GM19025 (cell line): ENCODE results near the gene RASSF8.
"Not testable (repeated sequence)": the region's sequence is repeated elsewhere in the genome, so short reads cannot be mapped to it uniquely, and the experiment has no call there.

Experiments
- ATAC-seq: cut with Tn5 transposase; IDR thresholded peaks from one replicate; pipeline ENCODE4 v1.9.1; 2021; ENCODE audit warnings: mild to moderate bottlenecking, low read depth, moderate library complexity; ENCODE audit not compliant: unreplicated experiment

The RASSF8 gene

GRCh38 chr12:26054383-26054782, 95.9 kb downstream of the RASSF8 start:
- ATAC-seq = no peak

GRCh38 chr12:26055087-26055486, 96.6 kb downstream of the RASSF8 start:
- no peak for ATAC-seq

GRCh38 chr12:26056335-26056734, 97.9 kb downstream of the RASSF8 start:
- no peak for ATAC-seq

DNA sequence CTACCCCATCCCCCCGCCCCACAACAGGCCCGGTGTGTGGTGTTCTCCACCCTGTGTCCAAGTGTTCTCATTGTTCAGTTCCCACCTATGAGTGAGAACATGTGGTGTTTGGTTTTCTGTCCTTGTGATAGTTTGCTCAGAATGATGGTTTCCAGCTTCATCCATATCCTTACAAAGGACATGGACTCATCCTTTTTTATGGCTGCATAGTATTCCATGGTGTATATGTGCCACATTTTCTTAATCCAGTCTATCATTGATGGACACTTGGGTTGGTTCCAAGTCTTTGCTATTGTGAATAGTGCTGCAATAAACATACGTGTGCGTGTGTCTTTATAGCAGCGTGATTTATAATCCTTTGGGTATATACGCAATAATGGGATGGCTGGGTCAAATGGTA, 98.8 kb downstream of the RASSF8 start:
- ATAC-seq = not testable (repeated sequence)

DNA sequence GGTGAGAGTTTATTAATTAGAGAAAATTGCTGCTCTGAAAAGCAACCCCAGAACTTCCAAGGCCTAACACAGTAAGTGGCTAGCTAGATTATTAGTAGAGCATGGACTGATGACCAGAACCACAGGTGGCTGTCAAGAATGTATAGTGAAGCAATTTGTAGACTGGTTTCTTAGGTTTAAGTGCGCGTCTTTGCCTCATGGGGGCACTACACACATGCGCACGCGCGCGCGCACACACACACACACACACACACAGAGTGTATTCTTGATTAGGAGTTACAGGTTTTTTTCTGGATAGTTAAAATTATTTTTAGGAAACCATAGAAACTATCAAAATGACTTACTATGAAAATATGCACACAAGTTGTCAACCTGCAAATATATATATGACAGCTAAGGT, 99.8 kb downstream of the RASSF8 start:
- ATAC-seq = no peak

DNA sequence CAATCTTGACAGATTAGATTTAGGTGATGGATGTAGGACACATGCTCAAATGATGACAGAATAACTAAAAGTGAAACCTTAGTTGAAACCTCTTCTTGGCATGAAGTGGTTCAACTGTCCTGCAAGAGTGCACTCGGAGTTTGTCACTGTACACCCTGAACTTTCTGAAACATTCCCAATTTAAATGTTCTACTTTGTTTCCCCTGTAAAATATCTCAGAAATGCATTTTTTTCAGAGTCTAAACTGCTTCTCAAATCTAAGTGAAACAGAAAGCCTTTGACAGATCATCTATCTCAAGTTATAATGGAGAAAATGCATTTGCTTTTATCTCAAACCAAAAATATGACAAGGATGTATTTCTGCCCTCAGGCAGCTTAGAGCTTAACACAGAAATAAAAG, 100.3 kb downstream of the RASSF8 start:
- no peak for ATAC-seq

DNA sequence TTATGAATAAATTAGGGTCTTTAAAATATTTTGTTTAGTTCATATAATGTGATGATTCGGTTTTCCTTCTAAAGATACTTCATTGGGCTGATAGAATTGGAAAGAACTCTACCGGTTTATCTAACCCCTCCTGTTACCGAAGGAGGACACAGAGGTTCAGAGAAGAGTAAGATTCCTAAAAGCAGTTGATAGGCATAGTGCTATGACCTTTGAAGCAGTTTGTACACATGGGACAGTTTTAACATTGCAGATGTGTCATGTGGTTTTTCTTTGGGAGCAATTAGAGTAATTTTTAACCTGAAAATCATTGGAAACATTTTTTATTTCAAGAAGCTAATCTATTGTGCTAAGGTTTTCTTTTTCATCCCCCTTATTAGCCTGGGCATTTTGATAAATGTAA, 103.5 kb downstream of the RASSF8 start:
- ATAC-seq = no peak

GRCh38 chr12:26062566-26062965, 104.1 kb downstream of the RASSF8 start:
- ATAC-seq = no peak

DNA sequence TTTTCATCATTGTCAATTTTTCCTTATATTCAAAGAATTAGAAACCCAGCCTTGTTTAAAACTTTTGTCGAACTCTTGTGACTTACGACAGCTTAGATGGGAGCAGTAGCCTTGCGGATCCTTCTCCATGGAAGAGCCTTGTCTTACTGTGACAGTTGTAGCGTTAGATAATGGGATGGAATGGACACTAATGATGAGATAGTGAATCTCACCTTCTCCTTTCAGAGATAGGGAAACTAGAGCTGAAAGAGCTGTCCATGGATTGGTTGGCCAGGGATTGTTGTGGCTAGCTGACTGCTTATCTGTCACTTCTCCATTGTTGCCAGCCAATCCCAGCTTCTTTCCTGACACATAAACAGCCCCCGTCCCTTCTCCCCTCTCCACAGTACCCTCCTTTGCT, 107.0 kb downstream of the RASSF8 start:
- ATAC-seq = no peak

DNA sequence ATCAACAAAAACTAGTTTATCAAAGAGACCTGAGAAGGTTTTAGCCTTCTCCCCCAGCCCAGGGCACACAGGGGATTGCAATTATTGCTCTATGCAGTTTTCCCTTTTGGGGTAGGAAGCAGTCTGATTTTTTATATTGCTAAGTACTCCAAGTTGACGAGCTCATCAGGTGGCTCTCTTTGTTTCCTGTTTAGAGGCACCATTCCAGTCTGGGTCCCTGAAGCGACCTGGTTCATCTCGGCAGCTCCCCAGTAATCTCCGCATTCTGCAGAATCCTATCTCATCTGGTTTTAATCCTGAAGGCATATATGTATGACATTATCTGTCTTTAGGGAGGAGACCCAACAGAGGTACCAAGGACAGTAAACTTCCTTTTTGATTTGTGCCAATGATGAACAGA, 110.0 kb downstream of the RASSF8 start:
- ATAC-seq = no peak

DNA sequence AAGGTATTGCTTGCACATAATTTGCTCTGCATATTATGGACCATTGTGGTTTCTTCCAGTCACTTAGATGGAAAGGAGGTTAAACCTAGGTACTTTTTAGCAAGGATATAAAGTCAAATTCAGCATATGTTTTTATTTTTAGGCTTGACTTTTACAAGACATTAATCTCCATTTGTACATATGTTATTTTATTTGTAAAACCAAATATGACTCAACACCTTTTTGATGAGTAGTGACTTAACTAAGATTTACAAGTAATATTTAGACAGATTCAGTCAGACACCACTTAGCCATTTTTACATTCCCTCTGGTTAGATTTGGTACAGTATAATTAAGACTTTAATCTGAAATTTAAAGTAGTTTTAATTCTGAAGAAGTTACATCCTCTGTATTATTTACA, 111.3 kb downstream of the RASSF8 start:
- ATAC-seq = no peak

DNA sequence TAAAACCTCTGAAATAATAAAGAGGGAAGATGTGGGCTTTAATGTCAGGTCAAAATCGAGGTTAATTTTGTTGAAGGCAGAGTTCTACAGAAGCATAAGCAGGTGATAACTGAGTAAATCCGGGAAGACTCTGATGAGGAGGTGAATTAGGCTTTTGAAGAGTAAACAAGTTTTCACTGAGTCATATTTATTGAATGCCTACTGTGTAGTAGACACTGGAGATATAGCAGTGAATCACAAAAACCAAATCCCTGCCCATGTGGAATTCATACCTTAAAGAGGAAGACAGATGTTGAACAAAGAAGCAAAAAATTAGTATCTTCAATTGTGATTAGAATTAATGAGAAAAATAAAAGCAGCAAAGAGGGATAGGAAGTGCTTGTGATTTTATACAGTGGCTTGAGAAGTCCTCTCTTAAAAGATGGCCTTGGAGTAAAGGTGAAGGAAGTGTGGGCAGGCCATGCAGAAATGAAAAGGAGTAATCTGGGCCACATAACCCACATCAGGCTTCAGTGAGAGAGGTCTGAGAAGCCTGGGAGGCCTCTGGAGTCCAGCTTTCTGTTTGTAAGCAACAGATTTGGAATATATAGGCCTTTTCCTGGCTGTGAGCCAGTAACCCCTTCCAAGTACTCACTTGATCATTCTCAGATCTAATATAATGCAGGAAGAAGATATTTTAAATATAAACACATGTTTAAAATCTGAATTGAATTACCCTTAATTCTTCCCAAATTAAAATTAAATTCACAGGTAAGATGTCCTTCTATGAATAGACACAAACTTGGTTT, 119.6 kb downstream of the RASSF8 start:
- no peak for ATAC-seq

- no peak for ATAC-seq
Observed at GRCh38 chr12:26080911-26081310, 122.4 kb downstream of the RASSF8 start.

DNA sequence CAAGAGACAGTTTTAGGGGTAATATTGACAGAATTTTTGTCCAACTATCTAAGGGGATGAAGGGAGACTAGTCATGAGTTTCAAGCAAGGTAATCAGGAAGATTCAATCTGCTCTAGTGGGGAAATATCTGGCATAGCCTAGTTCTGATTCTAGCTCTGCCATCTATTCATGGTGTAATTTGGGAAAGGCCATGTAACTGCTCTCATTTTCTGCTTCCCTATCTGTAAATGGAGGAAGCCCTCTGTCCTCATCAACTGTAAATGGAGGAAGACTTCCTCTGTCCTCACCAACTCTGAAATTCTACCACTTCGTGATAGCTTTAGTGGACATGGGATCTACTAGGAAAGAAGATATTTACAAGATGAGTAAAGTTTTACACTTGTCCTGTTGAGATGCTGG, 128.5 kb downstream of the RASSF8 start:
- ATAC-seq = no peak

DNA sequence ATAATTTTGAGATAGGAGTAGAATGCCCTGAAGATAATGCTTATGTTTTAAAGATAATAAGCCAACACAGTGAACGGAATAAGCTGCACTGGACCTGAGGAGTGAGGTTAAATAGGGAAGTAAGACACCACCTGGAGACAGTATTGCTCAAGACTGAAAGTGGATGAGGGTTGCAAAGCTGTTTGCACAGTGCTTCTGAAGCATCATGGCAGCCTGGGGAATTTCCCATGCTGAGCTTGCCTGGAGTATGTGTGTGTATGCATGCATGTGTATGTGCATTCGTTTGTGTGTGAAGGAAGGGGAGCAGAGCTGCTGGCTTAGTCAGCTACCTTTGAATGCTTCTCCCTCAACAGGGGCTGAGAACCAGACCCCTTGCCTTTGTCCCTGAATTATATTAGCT, 130.5 kb downstream of the RASSF8 start:
- peak; percentile 97 for ATAC-seq

DNA sequence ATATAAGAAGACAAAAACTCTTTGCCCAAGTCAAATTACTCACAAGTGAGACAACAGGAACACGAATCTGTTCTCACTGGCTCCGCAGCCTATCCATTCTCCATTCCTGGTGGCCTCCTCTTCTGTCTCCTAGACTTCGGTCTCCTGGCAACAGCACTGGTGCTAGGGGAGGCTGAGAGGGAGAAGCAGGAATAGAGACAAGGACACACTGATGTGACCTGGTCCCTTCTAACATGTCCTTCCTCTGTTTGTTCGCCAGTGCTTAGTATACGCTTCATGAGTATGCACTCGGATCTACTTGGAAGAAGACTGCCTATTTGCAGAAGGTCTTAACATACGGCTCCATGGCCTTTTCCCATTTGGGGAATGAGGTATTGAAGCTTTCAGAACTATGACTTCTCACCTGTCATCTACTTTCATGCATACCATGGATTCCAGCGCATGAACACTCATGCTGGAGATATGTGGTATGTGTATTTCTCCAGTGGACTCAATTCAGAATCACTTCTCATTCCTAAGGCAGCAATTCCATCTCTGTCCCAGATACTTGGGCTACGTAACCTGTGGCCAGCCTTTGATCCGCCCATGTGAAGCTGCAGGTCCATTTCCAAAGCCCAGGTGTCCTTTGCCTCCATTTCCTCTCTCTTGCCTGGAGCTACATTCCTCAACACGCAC, 132.5 kb downstream of the RASSF8 start:
- no peak for ATAC-seq

- ATAC-seq = no peak
Observed at GRCh38 chr12:26091822-26092221, 133.3 kb downstream of the RASSF8 start.

DNA sequence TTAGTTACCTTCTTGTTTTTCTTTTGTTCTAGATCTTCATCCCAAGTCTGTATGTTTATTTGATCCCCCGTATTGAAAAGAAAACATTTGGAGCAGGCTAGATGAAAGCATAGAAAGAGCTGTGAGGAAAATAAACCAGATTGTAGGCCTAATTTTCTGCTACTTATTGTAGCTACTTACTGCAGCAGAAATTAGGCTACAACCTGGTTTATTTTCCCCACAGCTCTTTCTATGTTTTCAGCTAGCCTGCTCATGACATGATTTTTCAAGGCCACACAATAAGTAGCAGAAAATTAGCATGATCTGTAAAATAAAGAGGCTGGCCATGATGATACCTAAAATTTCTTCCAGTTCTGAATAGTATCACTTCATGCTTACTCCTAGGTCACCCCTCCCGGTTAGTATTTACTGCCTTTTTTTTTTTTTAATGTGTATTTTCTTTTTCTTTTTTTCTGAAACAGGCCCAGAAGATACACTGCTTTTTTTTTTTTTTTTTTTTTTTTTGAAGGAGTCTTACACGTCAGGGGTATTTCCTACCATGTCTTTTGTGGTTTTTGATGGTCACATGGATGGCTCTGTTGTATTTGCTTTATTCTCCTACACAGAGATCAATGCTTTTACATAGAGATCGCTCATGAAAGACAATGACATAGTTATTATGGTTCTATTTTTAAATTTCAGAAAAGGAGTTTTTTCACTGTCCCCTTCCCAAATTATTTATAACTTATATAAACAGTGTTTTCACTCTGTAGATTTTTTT, 134.0 kb downstream of the RASSF8 start:
- no peak for ATAC-seq

DNA sequence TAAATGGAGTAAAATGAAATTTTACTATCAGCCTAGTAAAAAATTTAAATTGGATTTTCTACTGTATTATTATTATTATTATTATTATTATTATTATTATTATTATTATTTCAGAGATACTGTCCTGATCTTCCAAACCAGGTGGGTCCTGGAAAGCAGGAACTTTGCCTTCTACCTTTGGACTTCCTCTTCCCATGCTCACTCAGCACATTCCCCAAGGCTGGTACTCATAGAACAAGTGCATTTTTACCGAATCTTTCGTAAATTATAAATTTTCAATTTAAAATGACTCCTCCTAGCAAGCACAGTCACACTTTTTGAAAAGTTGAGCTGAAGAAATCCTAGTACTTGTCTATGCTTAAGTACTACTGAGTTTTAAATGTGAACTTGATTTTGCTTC, 136.7 kb downstream of the RASSF8 start:
- no peak for ATAC-seq

- no peak for ATAC-seq
Observed at GRCh38 chr12:26096036-26096435, 137.6 kb downstream of the RASSF8 start.

DNA sequence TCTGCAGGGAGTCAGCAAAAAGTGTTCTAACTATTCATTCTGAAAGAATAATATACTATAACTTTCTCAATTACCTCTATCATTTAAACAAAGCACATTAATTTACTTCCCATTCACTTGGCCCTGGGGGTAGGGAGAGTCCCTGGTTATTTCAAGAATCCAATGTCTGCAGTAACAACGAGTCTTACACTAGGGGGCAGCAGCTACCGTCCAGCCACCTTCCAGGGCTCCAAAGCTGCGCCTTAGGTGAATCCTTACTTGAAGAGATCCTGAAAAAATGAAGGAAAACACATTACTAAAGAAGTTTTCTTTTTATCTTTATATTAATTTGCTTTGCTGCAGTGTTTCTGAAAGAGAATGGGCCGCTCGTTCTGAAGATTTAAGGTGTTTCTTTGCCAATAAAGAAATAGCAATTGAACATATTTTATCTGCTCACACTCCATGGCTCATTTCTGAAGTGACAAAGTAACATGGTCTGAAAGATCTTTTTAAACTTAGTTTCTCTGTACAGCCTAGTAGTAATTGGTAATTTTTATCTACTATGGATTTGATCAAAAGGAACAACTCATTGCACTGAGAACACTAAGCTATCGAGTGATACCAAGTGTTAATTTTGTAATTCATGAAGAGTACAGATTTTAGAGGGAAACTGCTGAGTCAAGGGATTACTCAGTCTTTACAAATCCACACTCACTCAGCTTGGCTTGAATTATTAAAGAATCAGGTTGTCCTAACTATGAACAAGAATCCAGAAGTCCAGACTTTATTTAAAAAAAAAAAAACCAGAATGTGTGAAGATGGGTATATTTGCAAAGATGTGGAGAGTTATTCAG, 138.8 kb downstream of the RASSF8 start:
- peak; percentile 75 for ATAC-seq
